ENCODE results near the gene GARNL3.

The GARNL3 gene

DNA sequence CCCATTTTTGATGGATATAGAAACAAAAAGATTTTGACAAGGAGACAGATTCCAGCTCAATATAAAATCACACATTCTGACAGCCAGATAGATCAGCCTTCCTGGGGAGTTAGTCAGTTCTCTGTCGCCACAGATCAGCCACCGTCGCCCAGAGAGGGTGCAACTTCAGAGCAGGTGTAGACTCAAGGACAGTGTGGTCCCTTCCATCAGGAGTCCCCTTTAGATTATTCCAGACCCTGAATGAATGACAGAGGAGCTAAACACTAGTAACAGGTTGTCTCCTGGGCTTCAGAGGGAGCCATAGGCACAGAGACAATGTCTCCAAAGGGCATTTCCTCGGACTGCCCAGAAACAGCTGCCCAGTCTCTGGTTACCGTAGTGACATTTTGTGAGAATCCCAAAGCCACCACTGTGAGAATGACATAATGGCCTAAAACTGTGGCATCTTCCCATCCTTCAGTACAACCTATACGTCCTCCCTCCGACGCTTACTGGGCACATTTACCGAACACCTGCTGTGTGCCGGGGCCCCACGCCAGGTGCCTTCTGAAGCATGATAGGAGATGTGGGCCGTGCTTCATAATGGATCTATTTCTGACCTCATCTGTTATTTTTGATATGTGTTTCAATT, 85.0 kb downstream of the GARNL3 start:
- Histone ChIP-seq H3K4me3 (ENCODE audit: low read length) (no peak overlapping the region), H3K4me1 (ENCODE audit: control insufficient read depth, insufficient read depth, low read length) (no peaks in the 10 kb centered on the region), H3K9ac (ENCODE audit: low read length) (no peak overlapping the region), H3K36me3 (ENCODE audit: control insufficient read depth, insufficient read depth, low read length) (no peaks in the 10 kb centered on the region), H3K27me3 (ENCODE audit: control insufficient read depth, insufficient read depth, low read length) (no peaks in the 10 kb centered on the region), H3K27ac (ENCODE audit: low read depth, low read length) (no peak overlapping the region)

DNA sequence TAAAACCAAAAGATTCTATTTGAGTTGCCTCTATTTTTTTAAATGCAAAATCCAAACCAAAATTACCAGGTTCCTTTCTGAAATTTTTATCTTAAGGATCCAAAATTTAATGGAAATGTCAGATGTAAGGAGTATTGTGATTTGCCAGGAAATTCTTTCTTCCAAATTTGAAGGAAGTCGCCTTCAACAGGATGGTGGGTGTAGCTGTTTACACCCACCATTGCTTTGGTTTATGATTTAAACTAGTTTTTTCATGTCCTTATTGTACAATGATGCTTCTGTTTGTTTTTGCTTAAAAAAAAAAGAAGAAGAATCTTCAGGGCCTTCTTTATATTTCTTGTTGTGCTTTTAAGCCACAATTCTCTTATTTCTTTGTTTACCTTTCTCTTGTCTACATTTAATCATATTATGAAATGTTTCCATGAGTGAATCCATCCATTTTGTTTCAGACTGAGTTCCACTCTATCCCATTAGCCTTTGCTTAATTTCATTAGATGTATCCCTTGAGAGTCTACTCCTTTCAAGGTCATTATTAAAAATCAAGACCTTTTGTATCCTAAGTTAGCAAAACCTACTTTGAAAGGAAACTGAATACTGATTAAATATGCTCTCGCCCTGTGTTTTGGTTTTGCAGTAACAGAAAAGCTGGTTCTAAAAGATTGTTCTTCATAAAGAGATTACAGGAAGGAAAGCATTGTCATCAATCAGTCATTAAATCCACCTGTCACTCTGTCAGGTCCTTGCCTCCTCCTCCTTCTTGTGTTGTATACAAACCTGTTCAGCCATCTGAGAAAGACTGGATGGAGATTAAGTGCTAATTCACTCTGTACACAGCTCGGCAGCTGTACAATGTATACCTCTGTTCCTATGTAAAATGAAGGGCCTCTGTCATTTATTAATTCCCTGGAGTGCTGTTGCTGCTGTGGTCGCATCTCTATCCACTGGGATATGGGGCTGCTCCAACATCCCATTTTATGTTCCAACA, 86.9 kb downstream of the GARNL3 start:
- Histone ChIP-seq H3K9ac (ENCODE audit: low read length) (no peak overlapping the region), H3K27me3 (ENCODE audit: control insufficient read depth, insufficient read depth, low read length) (no peaks in the 10 kb centered on the region), H3K4me1 (ENCODE audit: control insufficient read depth, insufficient read depth, low read length) (no peaks in the 10 kb centered on the region), H3K4me3 (ENCODE audit: low read length) (no peak overlapping the region), H3K36me3 (ENCODE audit: control insufficient read depth, insufficient read depth, low read length) (peaks cover 3% of the 10 kb centered on the region), H3K27ac (ENCODE audit: low read depth, low read length) (no peak overlapping the region)

DNA sequence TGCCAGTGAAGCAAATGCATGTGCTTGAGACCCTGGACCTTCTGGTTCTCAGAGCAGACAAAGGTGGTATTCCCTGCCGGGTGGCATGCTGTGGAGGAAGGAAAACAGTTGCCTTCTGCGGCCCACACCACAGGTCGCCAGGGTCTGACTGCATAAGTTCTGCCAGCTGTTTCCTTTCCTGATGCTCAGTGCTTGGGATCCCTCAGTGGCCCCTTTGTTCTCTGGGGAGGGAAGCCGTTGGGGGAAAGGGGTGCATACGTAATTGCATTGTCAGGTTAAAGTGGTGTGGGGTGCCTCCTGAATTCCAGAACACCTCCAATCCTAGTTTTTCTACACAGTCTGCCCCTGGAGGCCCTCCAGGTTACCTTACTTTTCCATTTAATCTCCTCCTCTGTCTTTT, 89.3 kb downstream of the GARNL3 start:
- no peaks in the 10 kb centered on the region for H3K4me1 ChIP-seq (ENCODE audit: control insufficient read depth, insufficient read depth, low read length)

DNA sequence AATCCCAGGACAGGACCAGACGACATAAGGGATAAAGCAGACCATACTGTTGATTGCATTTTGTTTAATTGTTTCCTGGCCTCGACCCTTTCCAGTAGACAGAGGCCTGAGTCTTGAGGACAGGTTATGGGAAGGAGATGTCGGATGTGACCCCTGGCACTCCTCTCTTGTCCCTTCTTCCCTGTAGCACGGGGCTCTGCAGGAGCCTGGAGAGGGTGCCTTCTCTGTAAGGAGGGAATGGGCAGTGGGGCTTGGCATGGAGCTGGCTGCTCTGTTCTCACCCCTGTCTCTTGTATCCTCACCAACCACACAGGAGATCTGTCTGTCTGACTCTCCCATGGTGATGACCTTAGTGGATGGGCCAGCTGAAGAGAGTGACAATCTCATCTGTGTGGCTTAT, 92.3 kb downstream of the GARNL3 start:
- Histone ChIP-seq H3K9ac (ENCODE audit: low read length) (no peak overlapping the region), H3K4me3 (ENCODE audit: low read length) (no peak overlapping the region), H3K4me1 (ENCODE audit: control insufficient read depth, insufficient read depth, low read length) (no peaks in the 10 kb centered on the region), H3K36me3 (ENCODE audit: control insufficient read depth, insufficient read depth, low read length) (peaks cover 3% of the 10 kb centered on the region), H3K27me3 (ENCODE audit: control insufficient read depth, insufficient read depth, low read length) (no peaks in the 10 kb centered on the region), H3K27ac (ENCODE audit: low read depth, low read length) (no peak overlapping the region)

More for the DNA sequence above, 89.3 kb downstream of the GARNL3 start:
- no peaks in the 10 kb centered on the region for H3K27me3 ChIP-seq (ENCODE audit: control insufficient read depth, insufficient read depth, low read length)
- H3K36me3 ChIP-seq (ENCODE audit: control insufficient read depth, insufficient read depth, low read length) = peaks cover 3% of the 10 kb centered on the region
- H3K27ac ChIP-seq (ENCODE audit: low read depth, low read length) = no peak overlapping the region
- H3K9ac ChIP-seq (ENCODE audit: low read length) = no peak overlapping the region
- H3K4me3 ChIP-seq (ENCODE audit: low read length) = no peak overlapping the region

DNA sequence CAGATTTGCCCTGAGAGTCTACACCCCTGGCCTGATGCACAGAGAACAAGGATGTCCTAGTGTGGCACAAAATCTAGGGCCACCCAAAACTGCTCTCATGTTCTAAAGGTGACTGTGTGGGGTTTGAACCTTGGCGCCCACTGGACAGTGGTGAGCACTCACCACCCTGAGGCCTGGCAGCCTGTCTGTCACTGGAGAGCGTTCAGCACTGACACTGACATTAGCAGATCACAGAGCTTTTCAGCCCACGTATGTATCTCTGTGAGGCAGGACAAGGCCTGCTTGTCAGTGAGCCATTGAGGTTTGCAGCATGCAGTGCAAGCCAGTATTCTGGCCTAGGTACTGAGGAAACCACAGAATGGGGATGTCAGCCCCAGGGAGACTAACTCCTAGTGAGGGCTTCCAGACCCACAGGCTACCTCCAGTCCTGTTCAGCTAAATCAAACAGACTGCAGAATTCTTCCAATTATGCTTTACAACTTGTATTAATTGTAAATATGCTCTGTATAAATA, 93.5 kb downstream of the GARNL3 start:
- H3K4me1 ChIP-seq (ENCODE audit: control insufficient read depth, insufficient read depth, low read length) = no peaks in the 10 kb centered on the region
- H3K4me3 ChIP-seq (ENCODE audit: low read length) = no peak overlapping the region
- no peak overlapping the region for H3K27ac ChIP-seq (ENCODE audit: low read depth, low read length)
- H3K27me3 ChIP-seq (ENCODE audit: control insufficient read depth, insufficient read depth, low read length) = no peaks in the 10 kb centered on the region
- peaks cover 3% of the 10 kb centered on the region for H3K36me3 ChIP-seq (ENCODE audit: control insufficient read depth, insufficient read depth, low read length)
- H3K9ac ChIP-seq (ENCODE audit: low read length) = no peak overlapping the region

DNA sequence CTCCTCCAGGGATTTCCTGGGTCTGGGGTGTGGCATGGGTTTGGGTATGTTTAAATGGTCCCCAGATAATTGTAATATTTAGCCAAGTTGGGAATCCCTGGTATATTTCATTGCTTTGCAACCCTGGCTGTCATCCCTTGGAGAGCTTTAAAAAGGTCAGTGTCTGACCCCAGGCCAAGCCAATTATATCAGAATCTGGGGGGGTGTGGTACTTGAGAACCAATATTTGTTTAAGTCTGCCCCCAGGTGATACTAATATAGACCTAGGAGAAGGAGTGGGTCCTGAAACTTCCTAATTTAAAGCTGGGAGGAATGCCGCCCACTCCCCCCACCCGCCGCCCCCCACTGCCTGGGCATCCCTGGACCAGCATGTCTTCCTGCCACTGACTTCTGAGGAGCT, 94.2 kb downstream of the GARNL3 start:
- Histone ChIP-seq H3K9ac (ENCODE audit: low read length) (no peak overlapping the region), H3K36me3 (ENCODE audit: control insufficient read depth, insufficient read depth, low read length) (peaks cover 3% of the 10 kb centered on the region), H3K4me1 (ENCODE audit: control insufficient read depth, insufficient read depth, low read length) (no peaks in the 10 kb centered on the region), H3K4me3 (ENCODE audit: low read length) (no peak overlapping the region), H3K27me3 (ENCODE audit: control insufficient read depth, insufficient read depth, low read length) (no peaks in the 10 kb centered on the region), H3K27ac (ENCODE audit: low read depth, low read length) (no peak overlapping the region)

DNA sequence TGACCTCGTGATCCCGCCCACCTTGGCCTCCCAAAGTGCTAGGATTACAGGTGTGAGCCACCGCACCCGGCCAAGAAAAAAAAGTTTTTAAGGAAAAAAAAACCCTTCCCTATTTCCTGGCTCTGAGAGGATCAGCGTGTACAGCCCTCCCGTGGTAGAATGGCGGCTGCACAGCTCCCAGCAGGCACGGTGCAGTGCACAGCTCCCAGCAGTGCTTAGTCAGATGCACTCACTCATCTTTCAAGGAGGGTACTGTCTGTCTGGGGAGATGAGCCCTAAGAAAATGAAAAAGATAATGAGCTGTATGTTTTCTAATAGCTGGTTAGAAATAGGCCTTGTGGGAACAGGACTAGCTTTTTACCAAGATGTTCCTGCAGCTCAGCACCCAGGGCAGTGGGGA, 95.7 kb downstream of the GARNL3 start:
- Histone ChIP-seq H3K27me3 (ENCODE audit: control insufficient read depth, insufficient read depth, low read length) (no peaks in the 10 kb centered on the region), H3K4me1 (ENCODE audit: control insufficient read depth, insufficient read depth, low read length) (no peaks in the 10 kb centered on the region), H3K27ac (ENCODE audit: low read depth, low read length) (no peak overlapping the region), H3K36me3 (ENCODE audit: control insufficient read depth, insufficient read depth, low read length) (peaks cover 2% of the 10 kb centered on the region), H3K9ac (ENCODE audit: low read length) (no peak overlapping the region), H3K4me3 (ENCODE audit: low read length) (no peak overlapping the region)

DNA sequence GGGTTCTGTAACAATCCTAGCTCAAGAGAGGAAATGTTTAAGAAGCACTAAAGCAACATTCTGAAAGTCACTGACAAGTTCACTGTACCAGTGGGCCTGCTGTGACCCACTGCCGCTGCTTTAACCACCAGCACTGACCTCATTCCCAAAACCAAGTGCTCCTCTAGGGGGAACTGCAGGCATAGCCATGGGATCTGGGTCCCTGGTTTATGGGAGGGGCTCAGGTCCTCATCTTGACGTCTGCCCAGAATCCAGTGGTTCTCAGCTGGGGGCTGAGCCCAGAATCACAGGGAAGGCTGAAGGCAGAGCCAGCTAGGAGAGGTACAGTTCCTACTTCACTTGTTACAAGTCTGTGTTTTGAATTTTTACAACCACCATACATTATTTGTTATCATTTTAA, 96.3 kb downstream of the GARNL3 start:
- Histone ChIP-seq H3K36me3 (ENCODE audit: control insufficient read depth, insufficient read depth, low read length) (no peaks in the 10 kb centered on the region), H3K27ac (ENCODE audit: low read depth, low read length) (no peak overlapping the region), H3K9ac (ENCODE audit: low read length) (no peak overlapping the region), H3K27me3 (ENCODE audit: control insufficient read depth, insufficient read depth, low read length) (no peaks in the 10 kb centered on the region), H3K4me1 (ENCODE audit: control insufficient read depth, insufficient read depth, low read length) (no peaks in the 10 kb centered on the region), H3K4me3 (ENCODE audit: low read length) (no peak overlapping the region)

DNA sequence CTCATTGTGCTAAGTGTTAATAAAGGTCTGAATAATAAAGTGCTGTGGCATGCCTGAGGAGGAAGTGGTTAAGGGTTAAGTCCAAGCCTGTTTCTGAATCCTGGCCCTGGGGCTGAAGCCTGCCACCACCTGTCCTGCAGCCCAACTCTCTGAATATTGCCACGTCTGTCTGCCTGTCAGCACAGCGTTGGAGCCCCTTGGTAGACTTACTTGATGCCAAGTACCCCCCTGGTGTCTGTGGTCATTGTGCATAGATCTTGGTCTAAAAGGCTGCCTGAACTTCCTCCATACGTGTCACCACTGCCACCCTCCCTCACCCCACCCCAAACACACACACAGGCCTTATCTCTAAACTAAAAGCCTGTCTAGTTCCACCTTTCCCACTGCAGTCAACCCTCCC, 97.0 kb downstream of the GARNL3 start:
- Histone ChIP-seq H3K27me3 (ENCODE audit: control insufficient read depth, insufficient read depth, low read length) (no peaks in the 10 kb centered on the region), H3K9ac (ENCODE audit: low read length) (no peak overlapping the region), H3K36me3 (ENCODE audit: control insufficient read depth, insufficient read depth, low read length) (no peaks in the 10 kb centered on the region), H3K4me1 (ENCODE audit: control insufficient read depth, insufficient read depth, low read length) (no peaks in the 10 kb centered on the region), H3K27ac (ENCODE audit: low read depth, low read length) (no peak overlapping the region), H3K4me3 (ENCODE audit: low read length) (no peak overlapping the region)

DNA sequence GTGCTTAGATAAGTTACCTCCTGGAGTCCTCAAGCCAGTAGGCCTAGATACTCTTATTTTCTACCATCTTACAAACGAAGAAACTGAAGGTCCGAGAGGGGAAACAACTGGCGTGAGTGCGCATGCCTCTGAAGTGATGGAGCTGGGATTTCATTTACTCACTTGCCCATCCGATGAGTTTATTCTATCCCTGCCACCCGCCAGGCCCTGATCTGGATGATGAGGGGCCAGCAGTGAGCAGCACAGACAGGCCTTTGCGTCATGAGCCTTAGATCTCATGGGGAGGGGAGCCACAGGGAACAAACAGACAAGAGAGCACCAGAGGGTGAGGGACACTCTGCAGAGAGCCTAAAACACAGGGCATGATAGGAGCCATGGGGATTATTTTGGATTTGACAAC, 98.3 kb downstream of the GARNL3 start:
- Histone ChIP-seq H3K4me1 (ENCODE audit: control insufficient read depth, insufficient read depth, low read length) (no peaks in the 10 kb centered on the region), H3K27ac (ENCODE audit: low read depth, low read length) (no peak overlapping the region), H3K36me3 (ENCODE audit: control insufficient read depth, insufficient read depth, low read length) (no peaks in the 10 kb centered on the region), H3K4me3 (ENCODE audit: low read length) (no peak overlapping the region), H3K27me3 (ENCODE audit: control insufficient read depth, insufficient read depth, low read length) (no peaks in the 10 kb centered on the region), H3K9ac (ENCODE audit: low read length) (no peak overlapping the region)

DNA sequence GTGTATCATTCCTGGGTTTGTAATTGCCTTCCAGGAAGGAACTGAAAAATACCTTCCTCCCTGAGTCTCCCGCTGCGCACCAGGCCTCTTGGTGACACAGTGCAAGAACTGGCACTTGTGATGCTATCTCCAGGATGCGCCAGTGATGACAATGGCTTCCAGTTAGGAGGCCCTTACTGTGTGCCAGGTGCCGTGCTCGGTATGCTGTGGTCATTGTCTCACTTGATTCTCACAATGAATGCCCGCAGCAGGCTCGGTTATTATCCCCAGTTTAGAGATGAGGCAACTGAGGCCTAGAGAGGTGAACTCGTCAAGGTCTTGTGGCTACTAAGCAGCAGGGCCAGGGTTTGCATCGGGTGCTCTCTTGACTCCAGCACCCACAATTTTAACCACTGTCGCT, 100.9 kb downstream of the GARNL3 start:
- Histone ChIP-seq H3K27me3 (ENCODE audit: control insufficient read depth, insufficient read depth, low read length) (no peaks in the 10 kb centered on the region), H3K27ac (ENCODE audit: low read depth, low read length) (no peak overlapping the region)

DNA sequence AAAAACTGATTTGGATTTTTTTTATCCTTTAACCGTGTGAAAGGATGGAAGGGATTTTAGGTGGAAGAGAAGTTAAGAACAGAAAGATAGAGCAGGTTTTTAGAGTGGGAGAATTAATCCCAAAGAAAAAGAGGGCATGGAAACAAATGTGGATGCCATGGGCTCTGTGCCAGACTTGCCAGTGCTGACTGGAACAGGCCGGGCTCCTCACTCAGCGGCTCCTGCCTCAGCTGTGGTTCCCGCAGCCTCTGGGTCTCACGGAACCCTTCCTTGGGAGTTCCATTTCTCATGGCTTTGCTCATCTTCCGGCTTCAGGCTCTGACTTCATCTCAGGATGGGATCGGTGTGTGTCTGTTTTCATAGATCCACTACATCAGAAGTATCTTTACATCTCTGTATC, 102.0 kb downstream of the GARNL3 start:
- Histone ChIP-seq H3K36me3 (ENCODE audit: control insufficient read depth, insufficient read depth, low read length) (no peaks in the 10 kb centered on the region), H3K9ac (ENCODE audit: low read length) (no peak overlapping the region), H3K27me3 (ENCODE audit: control insufficient read depth, insufficient read depth, low read length) (no peaks in the 10 kb centered on the region), H3K4me1 (ENCODE audit: control insufficient read depth, insufficient read depth, low read length) (no peaks in the 10 kb centered on the region), H3K27ac (ENCODE audit: low read depth, low read length) (no peak overlapping the region), H3K4me3 (ENCODE audit: low read length) (no peak overlapping the region)

More for the DNA sequence above, 100.9 kb downstream of the GARNL3 start:
- no peaks in the 10 kb centered on the region for H3K36me3 ChIP-seq (ENCODE audit: control insufficient read depth, insufficient read depth, low read length)
- H3K9ac ChIP-seq (ENCODE audit: low read length) = no peak overlapping the region
- no peak overlapping the region for H3K4me3 ChIP-seq (ENCODE audit: low read length)
- H3K4me1 ChIP-seq (ENCODE audit: control insufficient read depth, insufficient read depth, low read length) = no peaks in the 10 kb centered on the region
